ENCODE measurements around the gene PI4KA.
"Not testable (repeated sequence)": the region's sequence is repeated elsewhere in the genome, so short reads cannot be mapped to it uniquely, and the experiment has no call there.

The PI4KA gene

GRCh38 chr22:20744456-20744855, 114.2 kb downstream of the PI4KA start:
- DNase-seq (ENCODE audit: low read depth, low spot score): no peak
- no peak overlapping the region for H3K4me3 ChIP-seq (ENCODE audit: low read length)

- no peak for DNase-seq (ENCODE audit: low read depth, low spot score)
- no peak overlapping the region for H3K4me3 ChIP-seq (ENCODE audit: low read length)
These were observed 115.8 kb downstream of the PI4KA start for GRCh38 chr22:20742764-20743163.

GRCh38 chr22:20741634-20742581, 116.7 kb downstream of the PI4KA start:
- peak; percentile 26 for DNase-seq (ENCODE audit: low read depth, low spot score)
- no peak overlapping the region for H3K4me3 ChIP-seq (ENCODE audit: low read length)

GRCh38 chr22:20741008-20741633, 117.5 kb downstream of the PI4KA start:
- H3K4me3 ChIP-seq (ENCODE audit: low read length): no peak overlapping the region
- DNase-seq (ENCODE audit: low read depth, low spot score): no peak

GRCh38 chr22:20740222-20740951, 118.2 kb downstream of the PI4KA start:
- no peak overlapping the region for H3K4me3 ChIP-seq (ENCODE audit: low read length)
- DNase-seq (ENCODE audit: low read depth, low spot score): no peak

- no peak for DNase-seq (ENCODE audit: low read depth, low spot score)
- no peak overlapping the region for H3K4me3 ChIP-seq (ENCODE audit: low read length)
These were observed 120.1 kb downstream of the PI4KA start for GRCh38 chr22:20738394-20739089.

GRCh38 chr22:20736891-20737290, 121.7 kb downstream of the PI4KA start:
- not testable (repeated sequence) for DNase-seq (ENCODE audit: low read depth, low spot score); H3K4me3 ChIP-seq (ENCODE audit: low read length)

- not testable (repeated sequence) for H3K4me3 ChIP-seq (ENCODE audit: low read length); DNase-seq (ENCODE audit: low read depth, low spot score)
These were observed 123.1 kb downstream of the PI4KA start for GRCh38 chr22:20735356-20736162.

GRCh38 chr22:20732431-20732830, 126.2 kb downstream of the PI4KA start:
- not testable (repeated sequence) for H3K4me3 ChIP-seq (ENCODE audit: low read length); DNase-seq (ENCODE audit: low read depth, low spot score)

- no peak overlapping the region for H3K4me3 ChIP-seq (ENCODE audit: low read length)
- no peak for DNase-seq (ENCODE audit: low read depth, low spot score)
These were observed 129.4 kb downstream of the PI4KA start for GRCh38 chr22:20729194-20729593.

GRCh38 chr22:20728523-20729190, 130.0 kb downstream of the PI4KA start:
- DNase-seq (ENCODE audit: low read depth, low spot score): no peak
- no peak overlapping the region for H3K4me3 ChIP-seq (ENCODE audit: low read length)

GRCh38 chr22:20727118-20728015, 131.2 kb downstream of the PI4KA start:
- no peak overlapping the region for H3K4me3 ChIP-seq (ENCODE audit: low read length)
- DNase-seq (ENCODE audit: low read depth, low spot score): no peak

GRCh38 chr22:20725987-20726558, 132.5 kb downstream of the PI4KA start:
- no peak overlapping the region for H3K4me3 ChIP-seq (ENCODE audit: low read length)
- no peak for DNase-seq (ENCODE audit: low read depth, low spot score)

GRCh38 chr22:20724676-20725454, 133.7 kb downstream of the PI4KA start:
- no peak overlapping the region for H3K4me3 ChIP-seq (ENCODE audit: low read length)
- DNase-seq (ENCODE audit: low read depth, low spot score): no peak

- no peak overlapping the region for H3K4me3 ChIP-seq (ENCODE audit: low read length)
- DNase-seq (ENCODE audit: low read depth, low spot score): no peak
These were observed 137.0 kb downstream of the PI4KA start for GRCh38 chr22:20721409-20722218.

All from Jurkat, Clone E6-1 (cell line).